Pancreas (tissue), 10 donors: ENCODE measurements around the gene SLC2A4. TPM values are rescaled to one million over a fixed set of nuclear protein-coding genes. Genes with fewer than 3 reads are reported as not detected.
A peak's percentile ranks its signal among the peaks of the same experiment; 100 is the strongest.

Experiments
- ATAC-seq, 4 donors: fragments of 200-7000 bp; cut with Tn5 transposase; one replicate each; pipeline versions ENCODE4 v1.8.0 to v1.9.1; 2020; ENCODE audit warnings: mild to moderate bottlenecking in 4 of 4, moderate library complexity in 4 of 4
- DNase-seq, 6 donors: peaks; one replicate each; pipeline ENCODE4 v3.0.0-alpha.2; 2020
- FAIRE-seq: peaks from 2 replicates; lab custom pipeline; 2012; peaks lifted over from hg19 to GRCh38; lab: Jason Lieb, UNC
- H3K27ac ChIP-seq, 4 donors: fragments of 200-600 bp; sonication (generic); 1 replicate in 3 of 4; 2 replicates in 1 of 4; pipeline versions ENCODE4 v1.5.0 to v1.8.0; 2020
- H3K27me3 ChIP-seq, 4 donors: fragments of 200-600 bp; one replicate each; pipeline ENCODE4 v1.8.0; 2021
- H3K36me3 ChIP-seq, 3 donors: fragments of 200-600 bp; sonication (generic) in 1 of 3; one replicate each; pipeline versions ENCODE4 v1.5.0 to v1.8.0; 2020 to 2021
- H3K4me1 ChIP-seq, 3 donors: fragments of 200-600 bp; one replicate each; pipeline ENCODE4 v1.8.0; 2021
- H3K4me3 ChIP-seq, 4 donors: fragments of 200-600 bp; sonication (generic) in 2 of 4; one replicate each; pipeline versions ENCODE4 v1.5.0 to v1.8.0; 2020 to 2021
- H3K9me3 ChIP-seq, 4 donors: fragments of 200-600 bp; one replicate each; pipeline ENCODE4 v1.8.0; 2021
- CTCF ChIP-seq, 4 donors: fragments of 200-600 bp; sonication (generic) in 3 of 4; IDR thresholded peaks; one replicate each; pipeline versions ENCODE4 v1.5.0 to v1.8.0; 2021; ENCODE audit warnings: antibody characterized with exemption in 4 of 4
- WGBS, 2 donors: extraction: QIAGEN DNeasy Blood & Tissue Kit; methylation state at CpG; one replicate each; pipeline ENCODE4 v1.1.7; 2013; 5-methylcytosine and 5-hydroxymethylcytosine counted together
- intact Hi-C, 3 donors: fragments of 100-400 bp; cut with DNase I; formaldehyde crosslinking; loops; one replicate each; pipeline versions ENCODE4 v1.11.1 to v1.14.2; 2022
- polyA plus RNA-seq, 2 donors: library from polyadenylated mRNA; stranded (reverse); fragments of 200-250 nt; gene quantifications; one replicate each; pipeline ENCODE4 v1.2.3, GENCODE V29; 2013
- total RNA-seq, 6 donors: library from RNA; stranded (reverse); fragmentation: NEBNext Ultra II Directional in 4 of 6; extraction: Animal tissue kit (Norgen Biotek cat#: 25700) in 4 of 6; gene quantifications; one replicate each; pipeline versions ENCODE4 v1.2.1 to v1.2.4, GENCODE V29; 2021 to 2023
- donor health status: healthy with polysubstance abuse.
- donor health status: DM: no; HTN: no; CAD: no; lungs with moderate emphysema.
- donor health status: DM: no; HTN: no; CAD: no.
- donor health status: control.
- donor health status: control.
- donor health status: Bipolar disorder and iron deficiency.
- donor health status: DM: yes; HTN: yes; CAD: no.
- donor health status: DM: no; HTN: no; CAD: no.
- donor health status: DM: no; HTN: no; CAD: no.
- donor health status: DM: yes; HTN: yes; CAD: no.

SLC2A4 gene
- total and polyA plus RNA-seq, 8 donors = 0.16 to 1.8 (median 0.60) TPM

- H3K4me3 ChIP-seq = no peak overlapping the region
- WGBS, 2 donors = 87 to 88% methylated on average over 11 of the region's 11 CpGs
- no peak for ATAC-seq
- H3K27ac ChIP-seq = no peak overlapping the region
- TF ChIP-seq CTCF (IDR thresholded peaks at IDR 0.05) = no peak
- FAIRE-seq = no peak
- DNase-seq = peak in 2 of 6 donors; percentile 20 to 60
- intact Hi-C loops = no loop called here
- no peaks in the 10 kb centered on the region for H3K27me3 ChIP-seq
- H3K9me3 ChIP-seq = no peaks in the 10 kb centered on the region
- H3K36me3 ChIP-seq = peaks cover 0 to 21% (median 7%) of the 10 kb centered on the region in 3 donors
- H3K4me1 ChIP-seq = peaks cover 0 to 11% (median 4%) of the 10 kb centered on the region in 3 donors
Observed at GRCh38 chr17:7326186-7326585, 44.7 kb downstream of the SLC2A4 start.

- Histone ChIP-seq H3K4me1 (peaks cover 0 to 11% (median 4%) of the 10 kb centered on the region in 3 donors), H3K9me3 (no peaks in the 10 kb centered on the region), H3K27me3 (no peaks in the 10 kb centered on the region), H3K36me3 (peaks cover 0 to 19% (median 0%) of the 10 kb centered on the region in 3 donors), H3K4me3 (no peak overlapping the region), H3K27ac (no peak overlapping the region)
- FAIRE-seq = no peak
- 84 to 91% methylated on average over 7 of the region's 7 CpGs for WGBS, 2 donors
- TF ChIP-seq CTCF (IDR thresholded peaks at IDR 0.05) = no peak
- peak in 2 of 6 donors; percentile 15 to 64 for DNase-seq
- no peak for ATAC-seq
- intact Hi-C loops = no loop called here
Observed at GRCh38 chr17:7327056-7327455, 45.5 kb downstream of the SLC2A4 start.

- Histone ChIP-seq H3K4me3 (no peak overlapping the region), H3K27ac (no peak overlapping the region), H3K4me1 (peaks cover 0 to 11% (median 4%) of the 10 kb centered on the region in 3 donors), H3K27me3 (no peaks in the 10 kb centered on the region), H3K9me3 (no peaks in the 10 kb centered on the region), H3K36me3 (peaks cover 0 to 15% (median 0%) of the 10 kb centered on the region in 3 donors)
- no peak for TF ChIP-seq CTCF (IDR thresholded peaks at IDR 0.05)
- WGBS, 2 donors = 80 to 88% methylated on average over 17 of the region's 17 CpGs
- ATAC-seq (no peak), DNase-seq (peak in 3 of 6 donors; percentile 27 to 69 (median 40)), FAIRE-seq (no peak)
- intact Hi-C loops = no loop called here
Observed at GRCh38 chr17:7327501-7327900, 46.0 kb downstream of the SLC2A4 start.

GRCh38 chr17:7328009-7328408 lies 46.5 kb downstream of the SLC2A4 start:
- FAIRE-seq (no peak), ATAC-seq (no peak), DNase-seq (no peak)
- intact Hi-C loops = no loop called here
- peaks cover 0 to 11% (median 4%) of the 10 kb centered on the region in 3 donors for H3K4me1 ChIP-seq
- no peak for TF ChIP-seq CTCF (IDR thresholded peaks at IDR 0.05)
- H3K27me3 ChIP-seq = no peaks in the 10 kb centered on the region
- H3K27ac ChIP-seq = no peak overlapping the region
- H3K9me3 ChIP-seq = no peaks in the 10 kb centered on the region
- peaks cover 0 to 10% (median 0%) of the 10 kb centered on the region in 3 donors for H3K36me3 ChIP-seq
- peak overlapping the region in 1 of 4 donors; percentile 98 for H3K4me3 ChIP-seq
- WGBS, 2 donors = 60 to 62% methylated on average over 1 of the region's 1 CpG

GRCh38 chr17:7328840-7329373 lies 47.4 kb downstream of the SLC2A4 start, which contains the start of gene NEURL4:
NEURL4 (minus strand) TSS chr17:7329335; CDS start chr17:7329312, 23 bp downstream.
- H3K36me3 ChIP-seq = peaks cover 0 to under 1% (median 0%) of the 10 kb centered on the region in 3 donors
- intact Hi-C loops = no loop called here
- peaks cover 0 to 11% (median 4%) of the 10 kb centered on the region in 3 donors for H3K4me1 ChIP-seq
- peak within 1 kb of the TSS; percentile 87 to 98 (median 96) for H3K4me3 ChIP-seq
- FAIRE-seq = no peak
- H3K9me3 ChIP-seq = no peaks in the 10 kb centered on the region
- WGBS, 2 donors = 0 to 1% methylated on average over 49 to 50 of the region's 50 CpGs
- DNase-seq = no peak
- peak in 3 of 4 donors; percentile 21 to 39 (median 26) for ATAC-seq
- peak within 1 kb of the TSS; percentile 71 to 91 (median 82) for H3K27ac ChIP-seq
- no peak for TF ChIP-seq CTCF (IDR thresholded peaks at IDR 0.05)
- H3K27me3 ChIP-seq = no peaks in the 10 kb centered on the region
